Panc1 (cell line): ENCODE data around the gene PGC. TPM values are rescaled to one million over a fixed set of nuclear protein-coding genes. Genes with fewer than 3 reads are reported as not detected.

Source experiments
- ATAC-seq: fragments of 200-7000 bp; cut with Tn5 transposase; 2 replicates; pipeline ENCODE4 v1.9.1; 2020; ENCODE audit warnings: mild to moderate bottlenecking, moderate library complexity
- BruUV-seq: library from RNA; stranded (reverse); fragments of 400-500 nt; replicated peaks from 2 replicates; lab custom pipeline; 2021; lab: Mats Ljungman, UMichigan
- CTCF ChIA-PET: fragments of 300-600 bp; sonication (Branson Sonifier 250); formaldehyde crosslinking; loops from one replicate; lab custom pipeline; 2022; ENCODE audit warnings: antibody characterized with exemption; lab: Charles Lee
- POLR2A ChIA-PET: fragments of 300-600 bp; sonication (Branson Sonifier 250); formaldehyde crosslinking; loops from one replicate; lab custom pipeline; 2022; ENCODE audit warnings: antibody characterized with exemption; lab: Charles Lee
- DNase-seq: peaks from one replicate; pipeline ENCODE4 v3.0.0-alpha.2; 2010; ENCODE audit warnings: low read depth, low spot score
- H3K27ac ChIP-seq: 2 replicates; pipeline ENCODE4 v1.5.1; 2011; ENCODE audit warnings: mild to moderate bottlenecking, low read length, inconsistent platforms
- H3K27me3 ChIP-seq: fragments of 200-500 bp; sonication (Bioruptor generic); 2 replicates; pipeline ENCODE4 v1.6.0; 2014; ENCODE audit warnings: low read length, inconsistent platforms; ENCODE audit not compliant: control insufficient read depth, insufficient read depth
- H3K36me3 ChIP-seq: fragments of 200-500 bp; sonication (Bioruptor generic); 2 replicates; pipeline ENCODE4 v1.5.1; 2014; ENCODE audit warnings: inconsistent platforms, mild to moderate bottlenecking, low read length, moderate library complexity; ENCODE audit not compliant: control insufficient read depth, insufficient read depth
- H3K4me1 ChIP-seq: 2 replicates; pipeline ENCODE4 v1.5.1; 2011; ENCODE audit warnings: inconsistent platforms, mild to moderate bottlenecking, low read length, moderate library complexity; ENCODE audit not compliant: control insufficient read depth, insufficient read depth
- H3K4me3 ChIP-seq, 2 experiments: 2 replicates each; pipeline ENCODE4 v1.5.1; 2011 to 2012; ENCODE audit warnings: low read depth in 2 of 2, low read length in 2 of 2, mild to moderate bottlenecking in 2 of 2, inconsistent platforms in 1 of 2, moderate library complexity in 1 of 2
- H3K9me3 ChIP-seq: fragments of 200-500 bp; sonication (Bioruptor generic); 2 replicates; pipeline ENCODE4 v1.5.1; 2014; ENCODE audit warnings: low read depth, mild to moderate bottlenecking, inconsistent platforms, low read length, moderate library complexity; ENCODE audit not compliant: control insufficient read depth, insufficient read depth
- CTCF ChIP-seq: fragments of 450-650 bp; IDR thresholded peaks from 2 replicates; pipeline ENCODE4 v1.5.1; 2017; ENCODE audit warnings: mild to moderate bottlenecking
- POLR2AphosphoS5 ChIP-seq: IDR thresholded peaks from 2 replicates; pipeline ENCODE4 v1.6.1; 2012; ENCODE audit warnings: mild to moderate bottlenecking, low read depth, low read length, moderate library complexity
- REST ChIP-seq, 2 experiments: IDR thresholded peaks; 2 replicates each; pipeline ENCODE4 v1.6.1; 2011 to 2012; ENCODE audit warnings: low read depth in 2 of 2, control low read depth in 1 of 2, low read length in 1 of 2, mild to moderate bottlenecking in 1 of 2, moderate library complexity in 1 of 2; ENCODE audit not compliant: insufficient read depth in 1 of 2
- SIN3A ChIP-seq: IDR thresholded peaks from 2 replicates; pipeline ENCODE4 v1.6.1; 2012; ENCODE audit warnings: low read depth, mild to moderate bottlenecking, low read length, moderate library complexity, borderline replicate concordance; ENCODE audit not compliant: insufficient read depth
- TCF7L2 ChIP-seq: IDR thresholded peaks from 2 replicates; pipeline ENCODE4 v1.6.1; 2011; ENCODE audit warnings: mild to moderate bottlenecking, low read depth, low read length, inconsistent platforms
- in situ Hi-C: cut with HindIII; loops from 2 replicates; pipeline ENCODE4 v1.10.0; 2016; ENCODE audit warnings: low sequenced_read_pairs, low pct_unique_long_range_greater_than_20kb
- intact Hi-C: fragments of 100-400 bp; cut with micrococcal nuclease; formaldehyde crosslinking; loops from one replicate; pipeline ENCODE4 v1.10.0; 2022; ENCODE audit not compliant: unreplicated experiment
- total RNA-seq: library from RNA; stranded (reverse); gene quantifications from one replicate; pipeline ENCODE4 v1.2.1, GENCODE V29; 2021; ENCODE audit not compliant: unreplicated experiment

The PGC gene
- total RNA-seq, 1 experiment from 2014 or later = 0.18 TPM

DNA sequence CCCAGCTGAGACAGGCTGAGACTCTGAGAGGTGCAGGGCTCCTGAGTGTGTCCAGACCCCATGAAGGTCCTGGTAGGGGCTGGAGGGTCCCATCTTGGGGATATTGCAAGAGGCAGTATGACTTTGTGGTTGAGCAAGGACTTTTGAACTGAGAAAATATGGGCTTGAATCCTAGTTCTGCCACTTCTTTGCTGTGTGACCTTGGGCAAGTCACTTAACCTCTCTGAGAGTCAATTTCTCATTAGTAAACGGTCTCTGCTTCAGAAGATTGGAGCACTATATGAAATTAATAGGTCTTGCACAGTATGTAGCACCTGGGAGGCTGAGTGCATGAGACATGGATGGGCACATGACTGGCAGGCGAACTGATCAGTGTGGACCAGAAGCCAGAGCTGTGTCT, 54.5 kb downstream of the PGC start:
- H3K4me3 ChIP-seq = no peak overlapping the region
- TF ChIP-seq SIN3A (no peak), CTCF (no peak), POLR2AphosphoS5 (no peak), TCF7L2 (no peak), REST (IDR thresholded peaks at IDR 0.05; ENCODE audit: insufficient read depth in 1 of 2, low read depth in 2 of 2, low read length in 1 of 2) (no peak)
- POLR2A ChIA-PET = no interaction called here
- intact Hi-C loops = no loop called here
- DNase-seq (no peak), ATAC-seq (no peak)
- no peaks in the 10 kb centered on the region; the same call in 1 of the 2 replicates for H3K36me3 ChIP-seq
- no peaks in the 10 kb centered on the region for H3K9me3 ChIP-seq
- CTCF ChIA-PET = no interaction called here
- H3K4me1 ChIP-seq = no peaks in the 10 kb centered on the region
- no TSS peak for BruUV-seq
- no peaks in the 10 kb centered on the region for H3K27me3 ChIP-seq
- no peak overlapping the region for H3K27ac ChIP-seq
- in situ Hi-C loops = no loop called here

GRCh38 chr6:41692080-41692675, 55.0 kb downstream of the PGC start:
- CTCF ChIA-PET = no interaction called here
- BruUV-seq = no TSS peak
- DNase-seq (no peak), ATAC-seq (no peak)
- intact Hi-C loops (no loop called here), in situ Hi-C loops (no loop called here)
- H3K9me3 ChIP-seq = no peaks in the 10 kb centered on the region
- H3K27me3 ChIP-seq = no peaks in the 10 kb centered on the region
- H3K27ac ChIP-seq = no peak overlapping the region
- no peaks in the 10 kb centered on the region for H3K4me1 ChIP-seq
- H3K36me3 ChIP-seq = no peaks in the 10 kb centered on the region
- no peak overlapping the region for H3K4me3 ChIP-seq
- POLR2A ChIA-PET = no interaction called here
- TF ChIP-seq CTCF (no peak), POLR2AphosphoS5 (no peak), REST (IDR thresholded peaks at IDR 0.05; ENCODE audit: insufficient read depth in 1 of 2, low read depth in 2 of 2, low read length in 1 of 2) (no peak), TCF7L2 (no peak), SIN3A (no peak)
